Colon (tissue), 2 donors: ENCODE measurements around the gene SH2D7.

Experiments used
- FAIRE-seq: peaks from 2 replicates; lab custom pipeline; 2012; peaks lifted over from hg19 to GRCh38; lab: Jason Lieb, UNC
- donor health status: control.
- donor health status: control.

The SH2D7 gene

DNA sequence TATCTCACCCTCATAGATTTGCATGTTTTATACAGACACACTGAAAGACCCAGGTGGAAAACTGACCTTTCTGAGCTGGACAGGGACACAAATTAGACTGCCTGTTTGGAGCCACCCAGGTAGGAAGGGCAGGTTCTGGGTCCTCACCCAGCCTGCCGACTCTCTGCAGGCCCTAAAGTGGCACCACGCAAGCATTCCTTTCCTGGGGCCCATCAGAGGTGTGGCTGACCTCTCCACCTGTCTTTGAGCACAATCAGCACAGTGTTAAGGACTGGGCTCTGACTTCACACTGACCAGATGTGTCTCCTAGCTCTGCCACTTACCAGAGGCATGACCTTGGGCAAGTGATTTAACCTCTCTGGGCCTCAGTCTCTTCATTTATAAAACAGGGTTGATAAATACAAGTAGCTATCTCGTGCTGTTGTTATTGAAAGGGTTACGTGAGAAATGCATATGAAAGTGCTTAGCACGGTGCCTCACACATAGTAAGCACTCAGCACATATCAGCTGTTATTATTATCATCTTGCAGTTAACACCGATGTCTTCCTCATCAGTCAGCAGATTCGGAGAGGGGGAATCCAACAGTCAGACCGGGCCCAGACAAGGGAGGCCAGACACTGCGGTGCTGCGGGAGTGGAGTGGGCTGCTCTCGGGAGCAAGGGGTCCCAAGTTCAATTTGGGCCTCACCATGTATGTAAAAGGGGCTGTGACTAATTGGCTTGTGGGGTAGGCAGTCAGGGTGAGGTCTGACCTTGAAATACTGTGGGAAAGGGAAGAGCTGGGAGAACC lies 12.9 kb upstream of the SH2D7 start:
- FAIRE-seq, result no peak

DNA sequence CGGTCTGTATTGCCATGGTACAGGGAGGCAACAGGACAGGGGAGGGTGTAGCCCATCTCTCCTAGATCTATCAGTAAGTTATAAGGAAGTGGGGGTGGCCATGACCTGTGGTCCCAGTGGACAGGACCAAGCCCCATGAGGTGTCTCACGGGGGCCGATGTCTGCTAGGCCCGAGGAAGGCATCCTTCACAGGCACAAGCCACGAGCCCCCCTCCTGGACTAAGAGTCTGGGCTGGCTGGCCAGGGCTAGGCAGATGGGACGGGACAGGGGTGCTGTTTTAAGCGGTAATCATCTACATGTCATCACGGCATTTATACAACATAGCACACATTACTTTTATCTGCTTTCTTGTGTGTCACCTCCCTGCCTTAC lies 12.3 kb upstream of the SH2D7 start:
- FAIRE-seq, result no peak

DNA sequence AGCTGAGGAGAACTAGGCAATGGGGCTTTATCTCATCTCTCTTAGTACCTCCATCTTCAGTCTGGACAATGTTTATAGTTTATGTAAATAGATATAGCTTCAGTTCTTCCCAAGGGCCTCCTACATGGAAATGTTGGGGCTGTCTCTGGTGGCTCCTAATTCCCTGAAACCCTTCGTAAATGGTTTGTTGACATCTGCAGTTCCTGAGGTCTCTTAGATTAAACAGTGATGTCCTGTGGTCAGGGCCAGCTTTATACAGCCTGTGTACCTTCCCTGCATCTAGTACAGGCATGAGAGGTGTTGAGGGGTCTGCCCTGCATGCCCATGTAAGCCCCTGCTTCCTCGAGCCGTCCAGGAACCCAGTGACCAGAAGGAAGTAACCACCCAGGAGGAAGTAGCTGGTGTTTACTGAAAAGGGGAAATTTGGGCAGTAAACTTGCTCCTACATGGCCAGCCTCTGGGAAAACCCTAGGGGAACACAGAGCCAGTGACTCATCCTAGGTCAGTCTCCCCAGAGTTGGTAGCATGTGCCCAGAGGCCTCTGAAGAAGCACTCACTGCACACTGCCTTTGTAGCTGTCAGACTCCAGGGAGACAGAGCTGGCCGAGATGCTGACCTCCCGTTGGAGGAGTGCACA lies 10.1 kb upstream of the SH2D7 start:
- no peak for FAIRE-seq

DNA sequence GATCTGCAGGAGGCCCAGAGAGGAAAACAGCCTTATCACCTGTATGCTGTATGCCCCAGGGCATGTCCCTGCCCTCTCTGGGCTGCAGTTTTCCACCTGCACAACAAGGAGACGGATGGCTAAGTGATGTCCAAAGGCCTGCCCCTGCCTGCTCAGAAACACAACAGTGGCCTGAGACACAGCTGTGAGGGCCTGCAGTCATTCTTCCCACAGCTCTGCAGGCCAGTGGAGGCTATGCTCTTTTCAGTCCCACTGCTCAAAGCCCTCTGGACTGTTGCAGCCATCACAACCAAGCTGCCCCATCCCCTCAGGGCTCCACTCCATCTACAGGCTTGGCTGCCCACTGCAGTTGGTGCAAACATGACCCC lies 9.6 kb upstream of the SH2D7 start:
- no peak for FAIRE-seq

DNA sequence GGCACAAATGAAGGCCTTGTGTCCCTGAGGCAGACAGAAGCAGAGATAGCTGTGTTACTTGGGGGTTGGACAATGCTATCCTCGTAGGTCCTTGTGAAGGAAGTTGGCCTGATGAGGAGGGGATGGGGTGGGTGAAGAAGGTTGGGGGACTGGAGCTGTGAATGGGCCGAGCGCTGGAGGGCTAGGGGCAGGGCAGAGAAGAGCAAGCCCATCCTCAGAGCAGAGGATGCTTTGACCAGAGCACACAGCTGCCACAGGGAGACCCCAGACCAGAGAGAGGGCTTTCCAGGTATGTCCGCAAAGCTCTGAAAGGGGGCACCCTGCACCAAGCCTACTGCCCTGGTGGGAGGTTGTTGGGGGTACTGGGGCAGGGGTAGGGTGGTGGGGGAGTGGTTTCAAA lies 9.2 kb upstream of the SH2D7 start:
- no peak for FAIRE-seq

DNA sequence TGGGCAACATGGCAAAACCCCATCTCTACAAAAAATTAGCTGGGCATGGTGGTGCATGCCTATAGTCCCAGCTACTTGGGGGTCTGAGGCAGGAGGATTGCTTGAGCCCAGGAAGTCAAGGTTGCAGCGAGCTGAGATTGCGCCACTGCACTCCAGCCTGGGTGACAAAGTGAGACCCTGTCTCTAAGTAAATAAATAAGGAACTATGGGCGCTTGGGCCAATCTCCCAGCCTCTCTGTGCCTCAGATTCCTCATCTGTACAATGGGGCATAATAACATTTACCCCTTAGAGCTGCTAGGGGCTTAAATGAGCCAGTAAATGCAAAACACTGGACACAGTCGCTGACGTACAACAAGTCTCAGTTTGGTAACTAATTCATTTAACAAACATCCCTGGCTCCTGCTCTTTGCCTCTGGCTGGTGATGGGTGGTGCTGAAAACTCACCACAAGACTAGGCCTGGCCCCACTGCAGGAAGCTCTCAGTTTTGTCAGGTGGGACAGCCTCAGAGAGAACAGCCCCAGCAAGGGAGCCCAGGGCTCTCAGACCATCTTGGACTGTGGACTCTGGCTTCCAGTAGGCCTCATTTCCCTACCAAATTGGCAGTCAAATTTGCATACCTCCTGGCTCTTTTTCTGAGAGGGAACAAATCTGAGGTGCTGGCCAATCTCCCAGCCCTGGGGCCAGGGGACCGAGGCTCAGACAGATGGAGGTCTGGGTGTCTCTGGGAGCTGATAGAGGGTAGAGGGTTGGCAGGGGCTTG lies 8.5 kb upstream of the SH2D7 start:
- no peak for FAIRE-seq

DNA sequence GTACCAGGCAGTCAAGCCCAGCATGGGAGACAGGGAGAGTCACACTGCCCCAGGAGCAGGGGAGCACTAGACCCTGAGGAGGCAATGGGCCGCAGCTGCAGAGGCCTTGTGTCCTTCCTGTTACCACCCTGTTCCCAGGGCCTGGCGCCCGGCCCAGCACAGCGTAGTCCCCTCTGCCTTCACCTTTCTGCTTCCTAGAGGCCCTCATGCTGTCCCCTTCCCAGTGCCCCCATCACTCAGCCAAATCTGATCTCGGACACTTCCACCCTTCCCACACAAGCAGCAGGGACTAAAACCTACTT lies 8.0 kb upstream of the SH2D7 start:
- FAIRE-seq, result no peak

DNA sequence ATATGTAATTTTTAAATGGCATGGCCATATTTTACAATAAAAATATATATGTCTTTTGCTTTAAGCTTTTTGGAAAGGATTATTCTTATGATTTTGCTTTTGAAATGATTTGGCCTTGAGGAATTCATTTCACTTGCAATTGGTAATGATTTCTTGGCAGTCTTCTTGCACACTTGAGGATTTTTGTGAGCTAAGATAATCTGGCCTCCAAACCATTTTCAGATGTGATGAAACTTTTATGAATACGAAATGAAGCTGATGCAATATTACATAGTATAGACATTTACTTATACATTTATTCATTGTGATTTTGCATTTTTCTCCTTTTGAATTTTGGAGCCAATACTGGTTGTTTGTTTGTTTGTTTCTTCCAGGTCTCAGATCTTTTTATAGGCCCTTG lies 6.4 kb upstream of the SH2D7 start:
- FAIRE-seq, result no peak

DNA sequence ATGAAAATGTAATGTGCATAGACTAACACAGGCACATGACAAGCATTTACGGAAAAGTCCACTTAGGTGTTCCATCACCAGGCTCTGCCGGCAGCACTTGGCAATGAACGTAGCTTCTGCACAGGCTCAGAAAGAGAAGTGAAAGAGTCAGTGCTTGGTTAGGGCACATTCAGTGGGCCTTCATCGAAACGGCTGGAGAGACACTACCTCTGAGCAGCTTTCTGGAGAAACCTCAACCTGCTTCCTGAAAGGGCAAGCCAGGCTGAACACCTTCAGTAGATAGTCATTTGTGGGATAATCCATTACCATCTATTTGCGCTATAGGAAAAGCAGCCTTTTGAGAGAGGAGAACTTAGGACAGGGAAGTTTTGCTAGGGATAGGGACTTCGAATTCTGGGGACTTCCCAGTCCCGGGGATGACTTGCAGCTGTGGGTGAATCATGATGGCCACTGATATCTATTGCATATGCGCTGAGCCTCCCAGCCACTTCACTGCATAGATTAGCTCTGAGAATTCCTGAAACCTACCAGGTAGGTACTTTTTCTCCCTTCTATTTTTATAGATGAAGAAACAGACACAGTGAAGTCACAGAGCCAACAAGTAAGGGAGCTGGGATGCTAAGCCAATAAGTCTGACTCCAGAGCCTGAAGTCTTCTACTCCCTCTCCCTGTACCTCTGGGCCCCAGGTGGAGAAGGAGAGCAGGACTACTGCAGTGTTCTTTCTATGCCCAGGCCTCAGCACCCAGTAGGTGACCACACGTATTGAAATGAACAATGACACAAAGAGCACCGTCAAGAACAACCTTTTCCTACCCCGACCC lies 4.2 kb upstream of the SH2D7 start:
- no peak for FAIRE-seq

DNA sequence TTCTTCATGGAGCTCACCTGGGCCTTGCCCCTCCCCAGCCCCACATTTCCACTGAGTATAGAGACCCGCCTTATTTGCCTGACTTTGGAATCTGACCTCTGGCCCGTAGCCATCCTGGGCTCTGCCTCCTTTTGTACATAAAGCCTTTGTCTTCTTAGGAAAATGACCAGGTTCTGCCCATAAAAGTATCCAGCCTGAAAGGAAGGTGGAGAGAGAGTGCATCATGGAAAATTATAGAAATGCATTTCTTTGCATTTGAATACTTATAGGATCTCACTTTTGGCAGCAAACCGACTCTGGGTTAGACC lies 3.6 kb upstream of the SH2D7 start:
- no peak for FAIRE-seq

DNA sequence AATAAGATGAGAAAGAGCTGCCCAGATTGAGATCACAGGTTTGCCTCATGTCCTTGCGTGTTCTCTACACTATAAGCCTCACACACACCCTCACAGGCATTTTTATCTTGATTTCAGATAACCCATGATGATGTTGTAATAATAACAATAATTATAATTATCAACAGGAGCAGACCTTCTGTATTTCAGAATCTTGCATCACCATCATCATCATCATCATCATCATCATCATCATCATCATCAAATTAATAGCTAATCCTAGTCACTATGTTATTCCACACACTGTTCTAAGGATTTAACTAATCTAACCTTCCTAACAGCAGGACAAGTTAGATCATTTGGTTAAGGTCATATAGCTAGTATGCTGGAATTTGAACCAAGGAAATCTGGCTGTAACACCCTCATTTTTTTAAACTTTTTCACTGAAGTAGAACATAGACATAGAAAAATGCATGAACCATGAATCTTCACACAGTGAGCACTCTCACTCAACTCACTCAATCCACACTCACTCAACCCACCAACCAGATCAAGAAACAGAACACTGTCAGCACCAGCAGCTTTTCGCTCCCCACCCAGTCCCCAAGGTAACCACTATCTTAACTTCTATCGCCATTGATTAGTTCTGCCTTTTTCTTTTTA lies 1.8 kb upstream of the SH2D7 start:
- FAIRE-seq, result no peak

DNA sequence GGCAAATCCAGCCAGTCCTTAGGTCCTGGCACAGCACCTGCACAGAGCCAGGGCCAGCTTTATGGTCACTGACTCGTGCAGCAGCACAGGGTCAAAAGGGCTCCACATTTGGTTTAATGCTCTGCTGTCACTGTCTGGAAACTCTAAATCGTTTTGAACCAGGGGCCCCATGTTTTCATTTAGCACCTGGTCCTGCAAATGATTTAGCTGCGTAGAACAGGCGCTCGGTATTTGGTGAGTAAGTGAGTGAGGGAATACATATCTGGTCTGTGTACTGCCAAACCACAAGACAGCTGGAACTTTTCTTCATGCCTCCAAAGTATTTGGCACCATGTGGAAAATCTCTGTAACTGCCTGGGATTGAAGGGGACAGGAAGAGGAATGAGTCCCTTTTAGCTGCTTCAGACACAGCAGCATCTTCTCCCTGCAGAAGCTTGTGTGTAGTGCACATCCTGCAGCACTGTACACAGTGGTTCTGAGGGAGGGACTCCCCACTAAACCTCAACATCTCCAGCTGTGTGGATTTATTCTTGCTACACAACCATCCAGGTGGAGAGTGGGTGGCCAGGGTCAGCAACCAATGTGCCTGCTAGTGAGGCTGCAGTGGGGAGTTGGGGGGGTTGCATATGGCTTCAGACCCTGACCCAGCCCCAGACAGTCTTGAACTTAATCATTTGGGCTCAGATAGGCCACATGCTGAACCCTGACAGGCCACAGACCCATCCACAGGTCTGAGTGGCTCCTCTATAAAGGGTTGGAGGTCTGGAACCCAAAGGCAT lies 1.1 kb downstream of the SH2D7 start:
- no peak for FAIRE-seq

DNA sequence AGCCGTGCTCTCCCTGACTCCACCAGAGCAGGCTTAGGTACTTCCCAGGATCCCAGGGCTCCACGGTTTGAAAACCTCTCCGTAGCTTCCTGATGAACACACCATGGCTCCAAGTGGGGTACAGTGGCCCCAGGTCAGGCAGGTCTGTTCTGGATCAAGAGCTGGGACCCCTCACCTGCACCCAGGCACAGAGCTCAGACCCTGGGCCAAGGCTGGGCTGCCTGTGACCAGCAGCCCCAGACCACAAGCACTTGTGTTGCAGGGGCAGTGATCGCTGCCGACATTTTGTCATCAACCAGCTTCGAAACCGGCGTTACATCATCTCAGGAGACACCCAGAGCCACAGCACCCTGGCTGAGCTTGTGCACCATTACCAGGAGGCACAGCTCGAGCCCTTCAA lies 5.3 kb downstream of the SH2D7 start:
- no peak for FAIRE-seq

DNA sequence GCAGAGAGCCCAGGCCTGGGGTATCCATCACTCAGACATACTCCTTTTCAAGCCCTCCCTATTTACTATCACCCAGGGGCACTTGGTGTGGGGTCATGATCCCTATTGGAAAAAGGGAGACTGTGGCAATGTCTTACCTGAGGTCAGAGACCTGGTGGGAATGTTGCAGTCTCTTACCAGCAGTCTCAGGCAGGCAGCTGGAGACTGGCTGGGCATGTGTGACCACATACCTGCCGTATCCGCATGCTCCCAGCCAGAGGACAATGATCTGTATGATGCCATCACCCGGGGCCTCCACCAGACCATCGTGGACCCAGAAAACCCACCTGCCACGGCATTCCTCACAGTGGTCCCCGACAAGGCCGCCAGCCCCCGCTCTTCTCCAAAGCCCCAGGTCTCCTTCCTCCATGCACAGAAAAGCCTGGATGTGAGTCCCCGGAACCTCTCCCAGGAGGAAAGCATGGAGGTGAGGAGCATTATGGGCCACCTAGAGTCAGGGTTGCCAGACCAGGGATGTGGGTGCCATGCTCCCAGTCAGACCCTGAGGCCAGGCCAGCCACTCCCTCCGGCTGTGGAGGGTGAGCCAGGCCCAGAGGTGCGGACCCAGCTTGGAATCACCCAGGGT lies 5.9 kb downstream of the SH2D7 start:
- no peak for FAIRE-seq

DNA sequence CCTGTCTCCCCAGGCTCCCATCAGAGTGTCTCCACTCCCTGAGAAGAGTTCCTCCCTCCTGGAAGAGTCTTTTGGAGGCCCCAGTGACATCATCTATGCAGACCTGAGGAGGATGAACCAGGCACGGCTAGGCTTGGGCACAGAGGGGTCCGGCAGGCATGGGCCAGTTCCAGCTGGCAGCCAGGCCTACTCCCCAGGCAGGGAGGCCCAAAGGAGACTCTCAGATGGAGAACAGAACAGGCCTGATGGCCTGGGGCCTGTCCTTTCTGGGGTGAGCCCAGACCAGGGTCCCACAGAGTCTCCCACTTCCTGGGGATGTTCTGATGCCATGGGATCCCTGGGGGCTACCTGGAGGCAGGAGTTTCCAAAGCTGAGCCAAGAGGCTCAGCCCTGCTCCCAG lies 8.5 kb downstream of the SH2D7 start:
- no peak for FAIRE-seq

DNA sequence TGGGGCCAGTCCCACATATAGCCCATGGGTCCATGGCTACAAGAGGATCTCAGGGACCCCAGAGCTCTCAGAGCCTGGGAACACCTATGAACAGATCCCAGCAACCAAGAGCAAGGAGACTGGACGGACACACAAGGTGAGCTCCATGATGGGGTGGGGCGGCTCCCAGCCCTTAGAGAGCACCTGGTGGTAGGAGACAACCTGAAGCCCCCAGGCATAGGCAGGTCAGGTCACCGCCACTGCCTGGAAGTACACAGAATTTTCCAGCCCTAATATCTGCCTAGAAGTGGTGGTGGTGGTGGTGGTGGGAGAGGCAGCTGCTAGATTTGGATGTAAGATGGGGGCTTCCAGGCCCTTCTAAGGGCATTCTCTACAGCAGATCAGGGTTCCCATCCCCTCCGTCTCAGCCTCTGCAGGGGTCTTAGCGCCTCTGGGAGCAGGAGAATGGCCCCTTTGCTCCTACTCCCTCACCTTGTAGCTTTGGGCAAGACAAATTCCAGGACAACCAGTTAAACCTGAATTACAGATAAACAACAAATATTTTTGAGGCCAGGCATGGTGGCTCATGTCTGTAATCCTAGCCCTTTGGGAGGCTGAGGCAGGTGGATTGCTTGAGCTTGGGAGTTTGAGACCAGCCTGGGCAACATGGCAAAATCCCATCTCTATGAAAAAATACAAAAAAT lies 9.2 kb downstream of the SH2D7 start:
- FAIRE-seq, result no peak

DNA sequence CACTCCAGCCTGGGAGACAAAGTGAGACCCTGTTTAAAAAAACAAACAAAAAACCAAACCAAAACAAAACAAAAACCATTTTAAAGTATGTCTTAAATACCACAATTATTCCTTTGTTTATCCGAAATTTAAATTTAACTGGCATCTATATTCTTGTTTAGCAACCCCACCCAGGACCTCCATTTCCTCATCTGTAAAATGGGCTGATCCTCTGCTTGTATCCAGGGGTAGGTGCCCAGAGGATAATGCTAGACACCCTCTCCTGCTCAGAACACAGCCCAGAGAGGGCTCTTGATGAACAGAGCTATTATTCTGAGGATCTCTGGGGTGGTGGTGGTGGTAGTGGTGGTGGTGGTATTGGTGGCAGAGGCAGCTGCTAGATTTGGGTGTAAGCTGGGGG lies 9.8 kb downstream of the SH2D7 start:
- no peak for FAIRE-seq

DNA sequence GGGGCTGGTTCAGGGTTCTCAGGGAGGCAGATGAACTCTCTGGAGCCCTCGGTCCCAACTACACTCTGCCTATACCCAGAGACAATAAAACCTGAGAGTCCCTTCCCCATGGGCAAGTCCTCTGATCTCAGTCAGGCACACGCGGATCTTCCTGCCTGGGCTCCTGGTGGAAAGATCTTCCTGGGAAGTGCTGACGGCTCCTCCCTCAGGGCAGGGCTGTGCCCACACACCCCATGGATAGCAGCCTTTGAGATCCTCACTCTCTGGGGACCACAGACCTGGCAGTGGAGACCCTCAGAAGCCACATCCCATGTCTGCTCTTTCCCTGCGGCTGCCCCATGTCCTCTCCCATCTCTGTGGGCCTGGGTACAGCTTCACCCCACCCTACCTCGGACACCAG lies 10.4 kb downstream of the SH2D7 start:
- no peak for FAIRE-seq

DNA sequence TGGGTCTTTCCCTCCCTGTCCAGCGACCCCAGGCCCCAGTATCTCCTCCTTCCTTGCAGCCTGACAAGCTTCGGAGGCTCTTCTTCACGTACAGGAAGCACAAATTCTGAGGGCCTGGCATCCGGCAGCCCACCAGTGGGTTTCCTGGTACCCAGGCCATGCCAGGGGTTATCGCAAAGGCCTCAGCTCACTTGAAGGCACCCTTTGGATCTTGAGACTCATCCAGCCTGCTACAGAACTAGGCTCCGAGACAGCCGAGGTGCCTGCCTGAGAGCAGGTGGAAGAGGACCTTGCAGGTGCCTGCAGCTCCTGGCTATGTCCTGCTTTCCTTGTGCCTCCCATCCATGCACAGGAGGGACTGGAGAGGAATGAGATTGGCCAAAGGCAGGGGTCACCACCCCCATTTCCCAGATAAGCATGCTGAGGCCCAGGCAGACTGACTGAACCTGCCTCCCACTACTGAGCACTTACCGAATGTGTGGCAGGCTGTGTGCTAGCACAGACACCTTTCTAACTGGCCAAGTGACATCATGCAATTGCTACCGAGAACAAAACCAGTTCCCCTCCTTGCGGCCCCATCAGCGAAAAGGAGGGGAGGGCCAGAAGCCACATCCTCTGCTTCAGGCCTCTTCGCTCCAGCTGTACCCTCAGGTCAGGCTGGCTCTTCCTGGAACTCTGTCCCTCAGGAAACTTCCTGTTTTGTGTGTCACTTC lies 11.2 kb downstream of the SH2D7 start:
- no peak for FAIRE-seq

DNA sequence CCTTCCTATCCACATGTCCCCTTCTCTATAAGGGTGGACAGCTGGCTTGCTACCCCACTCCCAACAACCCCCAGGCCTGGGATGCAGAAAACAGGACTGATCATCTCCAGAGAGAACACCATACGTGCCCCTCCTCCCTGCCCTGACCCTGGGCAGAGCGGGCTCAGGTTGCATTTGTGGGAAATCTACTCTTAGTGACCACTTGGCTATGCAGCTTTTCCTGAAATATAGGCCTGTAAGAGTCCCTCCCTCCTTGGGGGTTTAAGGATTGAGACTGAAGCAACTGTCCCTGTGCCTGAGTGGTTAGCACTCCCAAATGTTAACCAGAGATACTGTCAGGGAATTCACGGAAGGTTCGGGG lies 11.7 kb downstream of the SH2D7 start:
- FAIRE-seq, result no peak
